Measurements from ENCODE around the gene POU6F2.
"Not testable (repeated sequence)": the region's sequence is repeated elsewhere in the genome, so short reads cannot be mapped to it uniquely, and the experiment has no call there.

The POU6F2 gene

GRCh38 chr7:39184391-39184790 lies 206.7 kb downstream of the POU6F2 start:
- no peak for DNase-seq (ENCODE audit: low read depth in 4 of 4, low spot score in 1 of 4)

DNA sequence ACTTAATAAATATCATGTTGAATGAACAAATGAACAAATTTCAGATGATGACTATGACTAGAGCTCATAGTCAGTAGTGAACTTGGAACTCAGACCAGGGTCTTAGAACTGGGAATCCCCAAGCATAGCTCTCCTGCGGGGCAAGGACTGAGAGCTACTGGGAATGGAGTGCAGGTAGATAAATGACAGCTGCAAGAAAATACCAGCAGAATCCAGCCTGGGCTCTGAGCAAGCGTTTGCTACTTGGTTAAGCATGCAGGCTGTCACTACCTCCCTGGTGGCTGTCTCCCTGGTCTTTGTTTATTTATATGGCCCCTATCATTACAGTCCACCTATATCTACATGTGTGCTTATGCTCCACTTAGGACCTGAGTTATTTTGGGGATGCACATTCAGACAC lies 208.4 kb downstream of the POU6F2 start:
- DNase-seq (ENCODE audit: low read depth in 4 of 4, low spot score in 1 of 4), result no peak

- DNase-seq (ENCODE audit: low read depth in 4 of 4, low spot score in 1 of 4), result no peak
Measured at GRCh38 chr7:39186671-39187070, 209.0 kb downstream of the POU6F2 start.

DNA sequence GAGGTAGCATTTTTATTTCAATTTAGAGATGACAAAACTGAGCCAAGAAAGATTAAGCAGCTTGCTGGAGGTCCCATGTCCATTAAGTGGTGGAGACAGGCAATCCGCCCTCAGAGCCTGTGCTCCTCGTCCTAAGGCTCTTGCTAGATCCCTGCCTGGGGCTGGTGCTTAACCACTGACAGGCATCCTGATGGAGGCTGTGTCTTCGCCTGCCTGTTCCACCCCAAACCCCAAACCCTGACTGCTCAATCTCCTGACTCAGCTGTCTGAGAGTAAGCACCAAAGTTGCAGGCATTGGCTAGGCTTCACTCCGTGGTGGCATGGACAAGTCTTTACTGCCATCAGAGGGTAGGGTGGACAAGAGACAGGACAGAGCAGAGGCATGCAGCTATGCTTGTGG lies 209.4 kb downstream of the POU6F2 start:
- DNase-seq (ENCODE audit: low read depth in 4 of 4, low spot score in 1 of 4), result no peak

DNA sequence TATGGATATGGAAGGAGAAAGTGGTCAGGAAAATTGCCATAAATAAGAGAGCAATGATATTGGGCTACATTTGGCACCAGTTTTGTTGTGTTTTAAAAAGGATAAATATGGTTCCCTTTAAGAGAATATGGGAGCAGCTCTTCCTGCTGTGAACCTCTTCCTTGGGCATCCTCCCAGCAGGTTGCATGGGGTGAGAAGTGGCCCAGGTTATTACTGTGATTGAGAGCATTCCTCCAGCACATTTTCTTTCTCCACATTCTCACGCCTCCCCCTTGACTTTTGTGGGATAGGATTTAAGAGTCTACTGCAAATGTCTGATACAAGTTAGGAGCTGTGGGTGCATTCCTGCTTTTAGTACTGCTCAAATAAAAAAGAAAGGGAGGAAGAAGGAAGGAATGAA lies 214.8 kb downstream of the POU6F2 start:
- DNase-seq (ENCODE audit: low read depth in 4 of 4, low spot score in 1 of 4), result no peak

DNA sequence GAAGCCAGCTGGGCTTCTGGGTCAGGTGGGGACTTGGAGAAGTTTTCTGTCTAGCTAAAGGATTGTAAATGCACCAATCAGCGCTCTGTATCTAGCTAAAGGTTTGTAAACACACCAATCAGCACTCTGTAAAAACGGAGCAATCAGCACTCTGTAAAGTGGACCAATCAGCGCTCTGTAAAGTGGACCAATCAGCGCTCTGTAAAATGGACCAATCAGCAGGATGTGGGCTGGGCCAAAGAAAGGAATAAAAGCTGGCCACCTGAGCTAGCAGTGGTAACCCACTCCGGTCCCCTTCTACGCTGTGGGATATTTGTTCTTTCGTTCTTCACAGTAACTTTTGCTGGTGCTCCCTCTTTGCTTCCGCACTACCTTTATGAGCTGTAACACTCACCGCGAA lies 216.7 kb downstream of the POU6F2 start:
- DNase-seq (ENCODE audit: low read depth in 4 of 4, low spot score in 1 of 4), result not testable (repeated sequence)

DNA sequence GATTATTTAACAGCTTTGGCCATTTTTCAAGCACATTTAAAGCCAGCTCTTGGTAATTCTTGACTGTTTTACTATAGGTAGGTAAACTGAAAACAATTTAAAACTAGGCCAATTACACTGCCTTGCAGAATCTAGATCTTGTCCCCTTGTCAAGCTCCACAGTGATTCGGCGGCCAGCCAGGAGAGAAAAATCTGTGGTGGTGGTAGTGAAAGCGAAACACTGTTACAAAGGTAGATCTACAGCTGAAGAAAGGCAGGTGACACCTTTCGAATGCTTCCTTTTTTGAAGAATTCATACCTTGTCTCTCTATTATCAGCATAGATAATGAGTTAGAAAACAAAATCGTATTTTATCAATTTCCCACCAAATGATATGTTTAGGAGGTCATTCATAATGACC lies 218.3 kb downstream of the POU6F2 start:
- no peak for DNase-seq (ENCODE audit: low read depth in 4 of 4, low spot score in 1 of 4)

DNA sequence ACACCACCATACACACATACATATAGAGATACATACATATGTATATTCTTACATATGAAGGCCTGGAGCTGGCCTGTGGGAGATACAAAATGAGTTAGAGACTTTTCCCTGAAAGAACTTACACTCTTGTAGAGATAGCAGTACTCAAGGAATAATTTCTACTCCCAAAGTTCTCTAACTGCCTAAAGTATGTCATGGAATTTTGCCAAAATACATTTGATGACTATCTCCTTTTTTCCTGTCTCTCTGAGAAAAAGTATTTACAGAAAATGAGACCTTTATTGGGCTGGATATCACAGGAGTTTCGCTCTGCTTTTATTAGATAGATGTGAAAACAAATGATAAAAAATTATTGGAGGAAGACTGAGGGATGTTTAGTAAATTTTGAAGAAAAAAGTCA lies 220.1 kb downstream of the POU6F2 start:
- DNase-seq (ENCODE audit: low read depth in 4 of 4, low spot score in 1 of 4), result no peak

DNA sequence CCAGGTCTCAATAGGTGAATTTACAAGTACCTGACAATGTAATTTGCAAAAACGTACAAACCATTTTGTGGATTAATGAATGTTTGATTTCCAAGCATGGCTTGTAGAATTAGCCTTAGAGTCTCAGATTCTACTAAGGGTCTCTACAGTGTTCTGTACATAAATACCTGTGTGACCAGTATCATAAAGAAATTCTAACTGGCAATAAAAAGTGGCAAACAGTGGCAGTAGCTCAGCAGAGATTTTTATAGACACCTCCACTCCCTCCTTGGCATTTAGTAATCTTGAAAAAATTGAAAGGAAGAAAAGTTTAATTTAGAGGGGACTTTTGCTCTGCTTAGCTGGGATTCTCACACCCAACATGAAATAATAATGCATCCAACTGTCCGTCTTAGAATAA lies 220.8 kb downstream of the POU6F2 start:
- DNase-seq (ENCODE audit: low read depth in 4 of 4, low spot score in 1 of 4), result no peak

- DNase-seq (ENCODE audit: low read depth in 4 of 4, low spot score in 1 of 4), result no peak
Measured at GRCh38 chr7:39199006-39199405, 221.3 kb downstream of the POU6F2 start.

GRCh38 chr7:39199951-39200350 lies 222.2 kb downstream of the POU6F2 start:
- DNase-seq (ENCODE audit: low read depth in 4 of 4, low spot score in 1 of 4), result no peak

- no peak for DNase-seq (ENCODE audit: low read depth in 4 of 4, low spot score in 1 of 4)
Measured at GRCh38 chr7:39202041-39202440, 224.3 kb downstream of the POU6F2 start.

DNA sequence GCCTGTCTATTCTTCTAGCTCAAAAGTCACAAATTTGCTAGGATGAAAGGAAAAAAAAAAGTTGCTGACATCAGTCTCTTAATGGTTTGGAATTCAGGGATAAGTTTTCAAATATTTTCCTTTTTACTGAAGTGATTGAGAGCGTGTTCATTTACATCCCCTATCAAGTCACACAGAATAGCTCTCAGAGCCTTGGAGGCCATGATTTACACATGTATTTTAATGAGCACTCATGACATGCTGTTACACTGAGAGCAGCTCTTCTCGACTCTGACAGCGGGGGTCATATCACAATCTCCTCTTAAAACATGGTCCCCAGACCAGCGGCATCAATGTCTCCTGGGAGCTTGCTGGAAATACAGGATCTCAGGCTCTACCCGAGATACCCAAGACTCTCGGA lies 232.7 kb downstream of the POU6F2 start:
- no peak for DNase-seq (ENCODE audit: low read depth in 4 of 4, low spot score in 1 of 4)

DNA sequence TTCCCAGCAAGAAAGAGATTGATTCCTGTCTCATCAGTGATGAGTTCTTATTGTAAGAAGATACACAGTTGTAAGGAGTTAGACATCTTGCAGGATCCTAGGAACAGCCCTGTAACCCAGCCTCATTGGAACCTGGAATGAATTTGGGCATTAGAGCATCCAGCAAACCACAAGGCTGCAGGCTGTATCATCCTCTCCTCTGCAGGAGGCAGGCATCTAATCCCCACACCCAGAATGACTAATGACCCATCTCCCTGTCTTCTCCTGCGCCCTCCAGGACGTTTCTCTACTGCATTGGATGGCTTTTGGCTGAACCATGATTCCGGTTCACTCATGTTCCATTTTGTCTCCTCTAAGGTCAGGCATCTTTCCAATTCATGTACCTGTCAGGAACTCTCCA lies 233.9 kb downstream of the POU6F2 start:
- no peak for DNase-seq (ENCODE audit: low read depth in 4 of 4, low spot score in 1 of 4)

DNA sequence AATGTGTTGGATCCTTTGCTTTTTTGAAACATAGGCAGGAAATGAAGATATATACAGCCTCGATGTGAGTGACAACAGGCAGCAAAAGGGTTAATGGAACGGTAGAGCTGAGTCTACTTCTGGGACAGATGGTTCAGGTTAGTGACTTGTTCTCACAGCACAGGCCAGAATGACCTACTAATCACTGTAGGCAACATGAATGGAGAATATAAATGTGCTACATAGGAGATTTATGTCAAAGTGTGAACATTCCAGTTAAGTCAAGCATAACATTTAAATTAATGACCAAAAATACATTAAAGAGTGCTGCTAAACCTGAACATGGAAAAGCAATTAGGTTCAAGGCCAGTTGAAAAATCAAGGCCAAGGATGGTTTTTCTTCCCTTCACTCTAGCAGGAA lies 235.2 kb downstream of the POU6F2 start:
- DNase-seq (ENCODE audit: low read depth in 4 of 4, low spot score in 1 of 4), result no peak

GRCh38 chr7:39217783-39218182 lies 240.1 kb downstream of the POU6F2 start:
- no peak for DNase-seq (ENCODE audit: low read depth in 4 of 4, low spot score in 1 of 4)

GRCh38 chr7:39219869-39220268 lies 242.2 kb downstream of the POU6F2 start:
- DNase-seq (ENCODE audit: low read depth in 4 of 4, low spot score in 1 of 4), result no peak

DNA sequence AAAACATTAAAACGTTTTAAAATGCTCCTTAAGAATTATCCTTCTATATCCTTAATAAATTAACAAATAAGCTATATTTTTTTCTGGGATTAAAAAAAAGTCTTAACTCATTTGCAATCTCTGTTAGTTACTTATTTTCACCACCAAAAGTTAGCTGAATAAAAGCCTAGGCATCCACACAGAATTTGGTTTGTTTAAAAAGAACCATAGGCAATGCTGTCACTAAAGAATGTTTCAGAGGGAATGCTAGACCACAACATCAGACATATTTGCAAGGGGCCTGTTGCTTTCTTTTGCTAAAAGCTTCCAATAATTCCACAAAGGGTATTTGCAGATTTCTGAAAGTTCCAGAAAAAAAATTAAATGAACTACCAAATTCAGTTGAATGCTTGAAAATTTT lies 244.2 kb downstream of the POU6F2 start:
- DNase-seq (ENCODE audit: low read depth in 4 of 4, low spot score in 1 of 4), result no peak

DNA sequence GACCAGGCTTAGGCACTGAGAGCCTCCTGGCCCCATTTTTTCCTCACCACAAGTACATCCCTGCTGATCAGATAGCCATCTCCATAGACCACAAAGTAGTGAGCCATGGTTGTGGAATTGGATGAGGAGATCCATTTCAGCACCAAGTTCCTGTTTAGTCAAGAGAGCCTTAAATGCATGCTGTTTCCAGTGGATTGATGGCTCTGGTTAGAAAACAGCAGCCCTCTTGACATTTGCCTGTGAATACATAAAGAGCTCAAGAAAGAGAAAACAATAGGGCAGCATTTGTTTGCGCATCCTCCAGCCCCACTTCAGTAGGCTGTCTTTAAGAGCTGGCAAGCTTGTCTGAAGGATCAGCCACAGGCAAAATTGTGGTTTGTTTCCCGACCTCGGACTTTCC lies 251.2 kb downstream of the POU6F2 start:
- DNase-seq (ENCODE audit: low read depth in 4 of 4, low spot score in 1 of 4), result no peak

DNA sequence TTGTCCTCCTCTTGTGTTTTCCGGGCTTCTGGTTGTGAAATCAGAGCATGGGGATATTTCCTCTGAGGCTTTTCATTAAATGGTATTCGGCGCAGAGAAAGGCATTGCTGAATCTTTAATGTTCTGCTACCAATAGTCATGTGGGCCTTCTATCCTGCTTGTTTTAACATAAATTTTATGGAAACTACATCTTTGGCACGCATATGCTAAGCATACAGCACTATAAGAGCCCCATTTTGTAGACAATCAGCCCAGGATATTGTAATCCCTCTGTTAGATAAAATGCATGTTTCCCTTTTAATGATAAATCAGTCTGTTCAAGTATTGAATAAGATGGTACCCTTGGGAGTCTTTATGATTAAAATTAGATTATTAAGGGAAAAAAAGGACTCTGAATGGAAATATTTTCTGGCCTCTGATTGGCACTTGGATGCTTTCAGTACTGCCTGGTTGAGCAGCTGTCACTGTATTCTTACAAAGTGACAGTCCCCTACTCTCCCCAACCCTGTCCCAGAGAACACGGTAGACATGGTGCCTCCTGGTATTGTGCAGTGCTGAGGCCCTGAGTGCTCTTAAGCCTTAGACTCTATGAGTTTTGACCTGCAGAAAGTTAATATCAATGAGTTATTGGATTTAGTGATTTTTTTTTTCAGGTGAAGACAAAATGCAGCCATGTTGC lies 256.3 kb downstream of the POU6F2 start:
- DNase-seq (ENCODE audit: low read depth in 4 of 4, low spot score in 1 of 4), result no peak

GRCh38 chr7:39238234-39238869 lies 260.6 kb downstream of the POU6F2 start:
- DNase-seq (ENCODE audit: low read depth in 4 of 4, low spot score in 1 of 4), result no peak

DNA sequence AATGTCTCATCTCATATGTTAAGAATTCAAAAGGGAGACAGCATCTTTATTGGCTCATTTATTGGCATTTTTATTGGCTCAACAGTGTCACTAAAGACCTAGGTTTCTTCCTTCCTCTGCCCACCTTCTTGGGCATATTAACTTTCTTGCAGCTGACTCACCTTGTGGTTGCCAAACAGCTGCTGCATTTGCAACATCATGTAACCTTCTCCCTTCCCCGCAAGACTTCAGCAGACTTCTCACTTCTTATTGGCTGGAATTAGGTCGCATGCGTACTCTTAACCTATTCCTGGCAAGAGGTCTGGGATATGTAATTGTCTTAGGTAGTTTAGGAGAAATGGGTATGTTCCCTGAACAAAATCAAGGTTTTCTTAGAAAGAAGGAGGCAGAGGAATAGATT lies 263.2 kb downstream of the POU6F2 start:
- no peak for DNase-seq (ENCODE audit: low read depth in 4 of 4, low spot score in 1 of 4)

DNA sequence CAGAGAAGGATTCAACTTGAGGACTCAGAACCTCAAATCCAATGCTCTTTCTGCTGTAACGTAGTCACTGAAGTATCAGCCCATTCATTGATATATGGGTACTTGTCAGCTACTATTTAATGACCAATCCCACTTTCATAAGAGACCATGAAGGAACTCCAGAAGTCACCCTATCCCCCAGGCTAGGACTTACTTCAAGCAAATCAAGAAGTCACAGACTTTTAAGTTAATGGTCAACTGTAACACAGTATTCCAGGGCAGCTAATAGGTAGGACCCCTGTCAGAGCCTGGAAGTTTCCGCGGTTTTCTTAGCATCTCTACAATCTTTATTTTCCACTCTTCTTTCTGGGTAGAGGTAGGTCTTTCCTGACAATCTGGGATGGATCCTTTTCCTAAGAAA lies 269.9 kb downstream of the POU6F2 start:
- DNase-seq (ENCODE audit: low read depth in 4 of 4, low spot score in 1 of 4), result no peak

Measured in stimulated activated CD4-positive, alpha-beta T cell treated with anti-CD3 and anti-CD28 coated beads, Interleukin-1b, Interleukin-23, amount 100 ng/mL, for 24 hours (primary cell).